Lower leg skin (tissue), 3 donors: ENCODE measurements around the gene SLC4A8.

Source experiments
- CTCF ChIP-seq, 3 donors: fragments of 450-650 bp; IDR thresholded peaks; one replicate each; pipeline ENCODE4 v1.5.1; 2016; ENCODE audit warnings: antibody characterized with exemption in 3 of 3, mild to moderate bottlenecking in 3 of 3, moderate library complexity in 2 of 3
- POLR2A ChIP-seq, 2 donors: fragments of 450-650 bp; IDR thresholded peaks; one replicate each; pipeline ENCODE4 v1.6.1; 2016 to 2017; ENCODE audit warnings: antibody characterized with exemption in 2 of 2, mild to moderate bottlenecking in 1 of 2, moderate library complexity in 1 of 2

- TF ChIP-seq CTCF (IDR thresholded peaks at IDR 0.05) (no peak), POLR2A (IDR thresholded peaks at IDR 0.05) (no peak)
Observed at GRCh38 chr12:51450333-51450732, 25.7 kb downstream of the SLC4A8 start.
